ENCODE measurements around the gene PCDHB14.
"Not testable (repeated sequence)": the region's sequence is repeated elsewhere in the genome, so short reads cannot be mapped to it uniquely, and the experiment has no call there.

PCDHB14 gene

GRCh38 chr5:141208478-141208877, 14.7 kb upstream of the PCDHB14 start, which contains the start of gene PCDHB12:
Gene PCDHB12, plus strand, starts transcription at chr5:141208719. Its CDS starts 189 bp downstream, at chr5:141208908.
- no peak for TF ChIP-seq CTCF (conservative IDR thresholded peaks at IDR 0.05; ENCODE audit: low read depth)
- ChIA-PET CTCF (interaction anchor here (0.6 to 1.4 kb wide), 4 partner anchors 8 to 666 kb away, joined by 3 to 4 read pairs (median 3); partner anchors contain the start of gene PCDHB2), POLR2A (ENCODE audit: low non-redundant PET) (no interaction called here)
- no peak for DNase-seq (ENCODE audit: low spot score)
- H3K27ac ChIP-seq = no peak within 1 kb of the TSS

DNA sequence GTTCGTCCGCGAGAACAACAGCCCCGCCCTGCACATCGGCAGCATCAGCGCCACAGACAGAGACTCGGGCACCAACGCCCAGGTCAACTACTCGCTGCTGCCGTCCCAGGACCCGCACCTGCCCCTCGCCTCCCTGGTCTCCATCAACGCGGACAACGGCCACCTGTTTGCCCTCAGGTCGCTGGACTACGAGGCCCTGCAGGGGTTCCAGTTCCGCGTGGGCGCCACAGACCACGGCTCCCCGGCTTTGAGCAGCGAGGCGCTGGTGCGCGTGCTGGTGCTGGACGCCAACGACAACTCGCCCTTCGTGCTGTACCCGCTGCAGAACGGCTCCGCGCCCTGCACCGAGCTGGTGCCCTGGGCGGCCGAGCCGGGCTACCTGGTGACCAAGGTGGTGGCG, 12.9 kb upstream of the PCDHB14 start:
- POLR2A ChIA-PET (ENCODE audit: low non-redundant PET); H3K27ac ChIP-seq; DNase-seq (ENCODE audit: low spot score); CTCF ChIA-PET: not testable (repeated sequence)

GRCh38 chr5:141210849-141211248, 12.3 kb upstream of the PCDHB14 start:
- POLR2A ChIA-PET (ENCODE audit: low non-redundant PET); H3K27ac ChIP-seq; CTCF ChIA-PET; DNase-seq (ENCODE audit: low spot score): not testable (repeated sequence)

GRCh38 chr5:141213656-141214339, 9.3 kb upstream of the PCDHB14 start, which contains the start of gene PCDHB13:
Gene PCDHB13, plus strand, starts transcription at chr5:141213919. Its CDS starts 205 bp downstream, at chr5:141214124.
- H3K27ac ChIP-seq; DNase-seq (ENCODE audit: low spot score); POLR2A ChIA-PET (ENCODE audit: low non-redundant PET): not testable (repeated sequence)
- TF ChIP-seq CTCF (conservative IDR thresholded peaks at IDR 0.05; ENCODE audit: low read depth) = peak; percentile 66
- CTCF ChIA-PET = interaction anchor here (0.7 to 1.2 kb wide), 6 partner anchors 17 to 1986 kb away, joined by 3 read pairs; no protein-coding TSS in a partner anchor

GRCh38 chr5:141214583-141214982, 8.6 kb upstream of the PCDHB14 start:
- CTCF ChIA-PET; DNase-seq (ENCODE audit: low spot score); POLR2A ChIA-PET (ENCODE audit: low non-redundant PET); H3K27ac ChIP-seq: not testable (repeated sequence)

GRCh38 chr5:141215504-141215903, 7.6 kb upstream of the PCDHB14 start:
- POLR2A ChIA-PET (ENCODE audit: low non-redundant PET); CTCF ChIA-PET; DNase-seq (ENCODE audit: low spot score); H3K27ac ChIP-seq: not testable (repeated sequence)

DNA sequence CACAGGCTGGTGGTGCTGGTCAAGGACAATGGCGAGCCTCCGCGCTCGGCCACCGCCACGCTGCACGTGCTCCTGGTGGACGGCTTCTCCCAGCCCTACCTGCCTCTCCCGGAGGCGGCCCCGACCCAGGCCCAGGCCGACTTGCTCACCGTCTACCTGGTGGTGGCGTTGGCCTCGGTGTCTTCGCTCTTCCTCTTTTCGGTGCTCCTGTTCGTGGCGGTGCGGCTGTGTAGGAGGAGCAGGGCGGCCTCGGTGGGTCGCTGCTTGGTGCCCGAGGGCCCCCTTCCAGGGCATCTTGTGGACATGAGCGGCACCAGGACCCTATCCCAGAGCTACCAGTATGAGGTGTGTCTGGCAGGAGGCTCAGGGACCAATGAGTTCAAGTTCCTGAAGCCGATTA, 7.1 kb upstream of the PCDHB14 start:
- POLR2A ChIA-PET (ENCODE audit: low non-redundant PET); H3K27ac ChIP-seq; CTCF ChIA-PET; DNase-seq (ENCODE audit: low spot score): not testable (repeated sequence)

DNA sequence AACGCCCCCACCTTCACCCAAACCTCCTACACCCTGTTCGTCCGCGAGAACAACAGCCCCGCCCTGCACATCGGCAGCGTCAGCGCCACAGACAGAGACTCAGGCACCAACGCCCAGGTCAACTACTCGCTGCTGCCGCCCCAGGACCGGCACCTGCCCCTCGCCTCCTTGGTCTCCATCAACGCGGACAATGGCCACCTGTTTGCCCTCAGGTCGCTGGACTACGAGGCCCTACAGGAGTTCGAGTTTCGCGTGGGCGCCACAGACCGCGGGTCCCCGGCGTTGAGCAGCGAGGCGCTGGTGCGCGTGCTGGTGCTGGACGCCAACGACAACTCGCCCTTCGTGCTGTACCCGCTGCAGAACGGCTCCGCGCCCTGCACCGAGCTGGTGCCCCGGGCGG, 1.7 kb downstream of the PCDHB14 start:
- POLR2A ChIA-PET (ENCODE audit: low non-redundant PET); DNase-seq (ENCODE audit: low spot score); H3K27ac ChIP-seq: not testable (repeated sequence)
- CTCF ChIA-PET = interaction anchor here (2.9 kb wide), 1 partner anchor 300 kb away, joined by 12 read pairs; no protein-coding TSS in a partner anchor

GRCh38 chr5:141225421-141225820, 2.3 kb downstream of the PCDHB14 start:
- H3K27ac ChIP-seq; DNase-seq (ENCODE audit: low spot score); POLR2A ChIA-PET (ENCODE audit: low non-redundant PET): not testable (repeated sequence)
- CTCF ChIA-PET = interaction anchor here (0.6 kb wide), 2 partner anchors 356 to 428 kb away, joined by 3 read pairs; partner anchors contain the start of gene PCDHA11

GRCh38 chr5:141234109-141234667, 11.0 kb downstream of the PCDHB14 start:
- TF ChIP-seq CTCF (conservative IDR thresholded peaks at IDR 0.05; ENCODE audit: low read depth) = peak; percentile 67
- H3K27ac ChIP-seq = no peak overlapping the region
- POLR2A ChIA-PET (ENCODE audit: low non-redundant PET) = no interaction called here
- no peak for DNase-seq (ENCODE audit: low spot score)
- CTCF ChIA-PET = interaction anchor here (0.6 to 1.5 kb wide), 7 partner anchors 11 to 924 kb away, joined by 3 to 6 read pairs (median 4); partner anchors contain the start of genes PCDHB12 and PCDHB14

DNA sequence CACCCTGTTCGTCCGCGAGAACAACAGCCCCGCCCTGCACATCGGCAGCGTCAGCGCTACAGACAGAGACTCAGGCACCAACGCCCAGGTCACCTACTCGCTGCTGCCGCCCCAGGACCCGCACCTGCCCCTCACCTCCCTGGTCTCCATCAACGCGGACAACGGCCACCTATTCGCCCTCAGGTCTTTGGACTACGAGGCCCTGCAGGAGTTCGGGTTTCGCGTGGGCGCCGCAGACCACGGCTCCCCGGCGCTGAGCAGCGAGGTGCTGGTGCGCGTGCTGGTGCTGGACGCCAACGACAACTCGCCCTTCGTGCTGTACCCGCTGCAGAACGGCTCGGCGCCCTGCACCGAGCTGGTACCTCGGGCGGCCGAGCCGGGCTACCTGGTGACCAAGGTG, 12.8 kb downstream of the PCDHB14 start:
- DNase-seq (ENCODE audit: low spot score); H3K27ac ChIP-seq; POLR2A ChIA-PET (ENCODE audit: low non-redundant PET); CTCF ChIA-PET: not testable (repeated sequence)

All from RWPE1 (cell line).